ENCODE measurements around the gene FAM184A. TPM values are rescaled to one million over a fixed set of nuclear protein-coding genes. Genes with fewer than 3 reads are reported as not detected.

Gene FAM184A
- total and polyA plus RNA-seq, 2 of the 13 experiments (the other 11 are each of a cell fraction or from before 2014, with no cell fraction given), result 7.0 to 18.0 TPM

DNA sequence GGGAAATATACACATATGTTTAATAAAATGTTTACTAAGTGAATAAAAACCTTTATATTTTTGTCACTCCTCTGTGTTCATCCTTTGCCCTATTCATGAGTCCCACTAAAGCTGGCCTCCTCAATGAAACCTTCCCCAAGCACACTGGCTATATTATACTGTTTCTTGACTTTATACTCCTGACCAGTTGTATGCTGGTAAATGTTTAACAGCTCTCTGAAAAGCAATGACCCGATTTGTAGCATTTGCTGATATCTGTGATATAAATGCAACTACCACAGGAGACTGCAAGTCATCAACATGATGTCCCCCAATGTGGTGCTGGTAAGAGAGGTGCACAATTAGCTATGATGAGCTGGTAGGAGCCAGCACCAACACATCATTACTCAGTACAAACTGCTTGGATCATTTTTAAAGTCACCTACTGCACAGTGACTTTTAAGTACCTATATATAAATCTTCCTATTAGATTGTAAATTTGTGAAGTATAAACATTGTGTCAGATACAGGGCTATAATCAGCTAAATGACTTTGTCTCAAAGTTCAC, 78.9 kb downstream of the FAM184A start:
- Histone ChIP-seq H3K9me3 (ENCODE audit: low read length) (no peaks in the 10 kb centered on the region), H3K79me2 (ENCODE audit: insufficient read depth, low read length) (no peaks in the 10 kb centered on the region), H3K4me2 (ENCODE audit: low read depth, low read length) (no peak overlapping the region), H3K4me3 (replicated peaks in 1 of 3; ENCODE audit: insufficient read depth in 1 of 3, low read depth in 2 of 3, low read length in 3 of 3) (no peak overlapping the region), H3K27ac (ENCODE audit: extremely low read length, insufficient read depth, low read length) (no peak overlapping the region), H4K20me1 (ENCODE audit: insufficient read depth, low read length) (no peaks in the 10 kb centered on the region), H2AFZ (ENCODE audit: low read length) (no peak overlapping the region), H3K27me3 (ENCODE audit: control insufficient read depth in 1 of 2, insufficient read depth in 2 of 2, low read length in 2 of 2) (no peaks in the 10 kb centered on the region), H3K36me3 (replicated peaks in 1 of 2; ENCODE audit: control insufficient read depth in 1 of 2, insufficient read depth in 2 of 2, low read length in 2 of 2) (no peaks in the 10 kb centered on the region), H3K9ac (ENCODE audit: insufficient read depth, low read depth, low read length) (no peak overlapping the region), H3K4me1 (ENCODE audit: insufficient read depth, low read length) (peaks cover 7% of the 10 kb centered on the region)
- in situ Hi-C loops (cut with HindIII; ENCODE audit: extremely low pct_ligation_motif_present, low pct_unique_long_range_greater_than_20kb) (no loop called here), intact Hi-C loops (cut with micrococcal nuclease; ENCODE audit: unreplicated experiment) (no loop called here)
- no peak for TF ChIP-seq SRSF4 (IDR thresholded peaks at IDR 0.05; ENCODE audit: low read depth, low read length, poor library complexity, severe bottlenecking)
- no peak for TF ChIP-seq ZNF558 (CRISPR knock-in tag; IDR thresholded peaks at IDR 0.05; ENCODE audit: borderline replicate concordance)
- TF ChIP-seq, protein P1, sequence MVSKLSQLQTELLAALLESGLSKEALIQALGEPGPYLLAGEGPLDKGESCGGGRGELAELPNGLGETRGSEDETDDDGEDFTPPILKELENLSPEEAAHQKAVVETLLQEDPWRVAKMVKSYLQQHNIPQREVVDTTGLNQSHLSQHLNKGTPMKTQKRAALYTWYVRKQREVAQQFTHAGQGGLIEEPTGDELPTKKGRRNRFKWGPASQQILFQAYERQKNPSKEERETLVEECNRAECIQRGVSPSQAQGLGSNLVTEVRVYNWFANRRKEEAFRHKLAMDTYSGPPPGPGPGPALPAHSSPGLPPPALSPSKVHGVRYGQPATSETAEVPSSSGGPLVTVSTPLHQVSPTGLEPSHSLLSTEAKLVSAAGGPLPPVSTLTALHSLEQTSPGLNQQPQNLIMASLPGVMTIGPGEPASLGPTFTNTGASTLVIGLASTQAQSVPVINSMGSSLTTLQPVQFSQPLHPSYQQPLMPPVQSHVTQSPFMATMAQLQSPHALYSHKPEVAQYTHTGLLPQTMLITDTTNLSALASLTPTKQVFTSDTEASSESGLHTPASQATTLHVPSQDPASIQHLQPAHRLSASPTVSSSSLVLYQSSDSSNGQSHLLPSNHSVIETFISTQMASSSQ (IDR thresholded peaks at IDR 0.05; ENCODE audit: low read depth), result peak; percentile 11; the same call in 1 of the 2 replicates
- TF ChIP-seq, protein P1 (CRISPR knock-in tag; IDR thresholded peaks at IDR 0.05; ENCODE audit: borderline replicate concordance), result no peak
- TF ChIP-seq SKIL (CRISPR knock-in tag; IDR thresholded peaks at IDR 0.05; ENCODE audit: borderline replicate concordance), result no peak
- no peak for TF ChIP-seq ZBTB20 (CRISPR knock-in tag; IDR thresholded peaks at IDR 0.05; ENCODE audit: borderline replicate concordance, low read depth)
- ATAC-seq (peak; percentile 56; the same call in 2 of the 3 replicates), FAIRE-seq (no peak), DNase-seq (ENCODE audit: low spot score) (peak; percentile 6)
- ChIA-PET CTCF (ENCODE audit: low intra/inter-chr PET ratio, low total read pairs) (no interaction called here), POLR2A (no interaction called here)
- WGBS (ENCODE audit: low lambda C conversion rate), result 13% methylated on average over 1 of the region's 1 CpG
- no TSS peak for BruUV-seq (replicated peaks)
